Measurements from ENCODE around the gene SFXN2.

DNA sequence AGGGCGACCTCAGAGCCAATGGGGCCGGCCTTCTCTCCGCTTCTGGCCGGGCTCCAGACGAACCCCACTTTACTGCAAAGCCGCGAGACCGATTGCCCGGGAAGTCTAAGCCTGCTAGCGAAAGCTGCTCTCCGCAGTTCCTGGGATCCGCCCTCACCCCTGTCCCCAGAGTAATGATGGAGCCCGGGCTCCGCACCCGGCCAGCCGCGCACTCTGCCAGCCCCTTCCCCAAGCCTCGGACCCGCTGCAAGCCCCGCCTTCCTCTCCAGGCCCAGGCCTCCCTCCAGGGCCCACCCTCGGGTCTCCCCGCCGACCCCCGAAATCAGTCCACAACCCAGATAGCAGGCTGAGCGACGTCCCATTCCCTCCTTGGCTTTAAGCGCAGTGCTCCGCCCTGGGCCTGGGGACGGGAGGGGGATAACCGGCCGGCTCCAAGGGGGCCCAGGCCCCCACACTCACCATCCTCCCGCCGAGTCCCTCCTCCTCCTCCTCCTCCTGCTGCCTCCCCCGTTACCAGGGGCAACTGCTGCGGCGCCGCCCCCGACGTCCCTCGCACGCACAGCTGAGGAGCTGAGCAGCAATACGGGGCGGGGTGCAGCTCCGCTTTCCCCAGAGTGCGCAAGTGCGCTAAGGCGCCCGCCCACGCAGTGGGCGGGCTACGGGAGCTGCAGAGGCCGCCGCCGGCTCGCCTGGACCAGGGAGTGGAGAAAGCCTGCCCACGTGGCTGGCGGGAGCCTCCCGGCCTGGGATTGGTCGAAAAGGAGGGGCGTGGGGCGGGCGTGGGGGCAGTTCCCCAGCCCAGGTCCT is 419 bp upstream of the SFXN2 start, which contains the start of gene ARL3:
- TF ChIP-seq CTCF (conservative IDR thresholded peaks at IDR 0.05; ENCODE audit: low read depth in 2 of 2) (no peak; a peak in 2 of 4 replicates), EZH2 (IDR thresholded peaks at IDR 0.05; ENCODE audit: low read depth, unreplicated experiment) (no peak), POLR2AphosphoS5 (IDR thresholded peaks at IDR 0.05; ENCODE audit: low read depth) (peak; percentile 68), STAT1 (IDR thresholded peaks at IDR 0.05; ENCODE audit: unreplicated experiment) (no peak), REST (IDR thresholded peaks at IDR 0.05; ENCODE audit: unreplicated experiment) (no peak), JUNB (IDR thresholded peaks at IDR 0.05; ENCODE audit: unreplicated experiment) (no peak), EZH2phosphoT487 (IDR thresholded peaks at IDR 0.05; ENCODE audit: unreplicated experiment) (no peak), ETS1 (IDR thresholded peaks at IDR 0.05) (no peak), CREB1 (CRISPR knock-in tag; IDR thresholded peaks at IDR 0.05; ENCODE audit: low read depth) (no peak; the same call in 1 of the 2 replicates), ZNF114 (CRISPR knock-in tag; IDR thresholded peaks at IDR 0.05) (no peak)

Data from GM23338 (cell line).